HL-60 (cell line): ENCODE measurements around the gene KLF16.

ENCODE experiments used
- DNase-seq, 2 experiments: peaks; one replicate each; pipeline ENCODE4 v3.0.0-alpha.2; 2010 to 2020; ENCODE audit warnings: low read depth in 1 of 2, low spot score in 1 of 2
- H3K27ac ChIP-seq: fragments of 250-450 bp; sonication (Bioruptor Pico); replicated peaks from 2 replicates; pipeline ENCODE4 v1.5.1; 2020; ENCODE audit warnings: mild to moderate bottlenecking, moderate library complexity
- H3K27me3 ChIP-seq: fragments of 250-450 bp; sonication (Bioruptor Pico); 2 replicates; pipeline ENCODE4 v1.5.1; 2021; ENCODE audit warnings: mild to moderate bottlenecking, moderate library complexity; ENCODE audit not compliant: insufficient read depth, poor library complexity, severe bottlenecking
- H3K4me3 ChIP-seq: replicated peaks from 2 replicates; pipeline ENCODE4 v1.5.1; 2011; ENCODE audit warnings: mild to moderate bottlenecking, control low read depth, low read length; ENCODE audit not compliant: insufficient read depth
- GABPA ChIP-seq: IDR thresholded peaks from 2 replicates; pipeline ENCODE4 v1.6.1; 2012; ENCODE audit warnings: low read depth
- POLR2AphosphoS5 ChIP-seq: IDR thresholded peaks from 2 replicates; pipeline ENCODE4 v1.6.1; 2012; ENCODE audit warnings: low read depth
- REST ChIP-seq: IDR thresholded peaks from 2 replicates; pipeline ENCODE4 v1.6.1; 2012; ENCODE audit warnings: low read depth; ENCODE audit not compliant: insufficient replicate concordance
- SPI1 ChIP-seq: IDR thresholded peaks from 2 replicates; pipeline ENCODE4 v1.6.1; 2012; ENCODE audit warnings: low read depth, mild to moderate bottlenecking, borderline replicate concordance
- TF ChIP-seq, protein P1 (sequence below): IDR thresholded peaks from one replicate; pipeline ENCODE4 v1.5.1; 2011; ENCODE audit warnings: low read length, control low read depth, inconsistent platforms; ENCODE audit not compliant: insufficient read depth

The KLF16 gene

DNA sequence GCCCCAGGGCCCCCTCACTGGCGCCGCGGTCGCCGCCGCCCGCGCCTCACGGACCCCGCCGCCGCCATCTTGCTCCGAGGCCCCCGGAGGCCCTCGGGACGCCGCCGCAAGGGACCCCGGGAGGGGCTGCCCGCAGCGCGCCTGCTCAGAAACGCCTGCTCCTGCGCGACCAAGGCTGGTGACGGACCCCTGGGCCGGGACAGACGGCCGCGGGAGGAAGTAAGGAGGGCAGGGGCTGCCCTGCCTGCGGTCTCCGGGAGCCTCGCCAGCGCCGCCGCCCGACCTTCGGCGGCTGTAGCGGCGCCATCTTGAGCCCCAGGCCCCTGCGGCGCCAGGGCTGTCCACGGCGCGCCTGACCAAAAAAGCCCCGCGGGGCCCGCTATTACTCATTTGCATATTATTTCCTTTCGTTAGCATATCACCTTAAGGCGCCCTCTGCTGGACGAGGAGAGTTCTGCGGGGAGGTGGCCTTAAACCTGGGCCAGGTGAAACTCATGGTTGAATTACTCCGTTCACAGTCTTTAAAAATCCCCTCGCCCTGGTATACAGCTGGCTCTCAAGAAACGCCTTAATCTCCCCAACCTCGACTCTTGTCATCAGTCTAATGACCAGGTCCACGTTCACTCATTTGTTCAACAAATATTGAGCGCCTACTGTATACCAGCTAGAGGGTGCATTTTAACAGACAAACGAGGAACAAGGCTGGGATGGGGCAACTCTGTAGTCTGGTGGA, 14.8 kb downstream of the KLF16 start, which contains the start of gene REXO1:
REXO1 (minus strand) TSS at position 85 of the 733 bp plus-strand sequence. CDS start 125 bp downstream, outside the sequence.
- H3K27me3 ChIP-seq, result no peaks in the 10 kb centered on the region
- peak within 1 kb of the TSS; percentile 99 for H3K4me3 ChIP-seq
- peak; percentile 81 to 97 for DNase-seq
- TF ChIP-seq POLR2AphosphoS5 (peak; percentile 40; the same call in 1 of the 2 replicates), REST (peak; percentile 69), SPI1 (no peak), GABPA (no peak)
- TF ChIP-seq, protein P1, sequence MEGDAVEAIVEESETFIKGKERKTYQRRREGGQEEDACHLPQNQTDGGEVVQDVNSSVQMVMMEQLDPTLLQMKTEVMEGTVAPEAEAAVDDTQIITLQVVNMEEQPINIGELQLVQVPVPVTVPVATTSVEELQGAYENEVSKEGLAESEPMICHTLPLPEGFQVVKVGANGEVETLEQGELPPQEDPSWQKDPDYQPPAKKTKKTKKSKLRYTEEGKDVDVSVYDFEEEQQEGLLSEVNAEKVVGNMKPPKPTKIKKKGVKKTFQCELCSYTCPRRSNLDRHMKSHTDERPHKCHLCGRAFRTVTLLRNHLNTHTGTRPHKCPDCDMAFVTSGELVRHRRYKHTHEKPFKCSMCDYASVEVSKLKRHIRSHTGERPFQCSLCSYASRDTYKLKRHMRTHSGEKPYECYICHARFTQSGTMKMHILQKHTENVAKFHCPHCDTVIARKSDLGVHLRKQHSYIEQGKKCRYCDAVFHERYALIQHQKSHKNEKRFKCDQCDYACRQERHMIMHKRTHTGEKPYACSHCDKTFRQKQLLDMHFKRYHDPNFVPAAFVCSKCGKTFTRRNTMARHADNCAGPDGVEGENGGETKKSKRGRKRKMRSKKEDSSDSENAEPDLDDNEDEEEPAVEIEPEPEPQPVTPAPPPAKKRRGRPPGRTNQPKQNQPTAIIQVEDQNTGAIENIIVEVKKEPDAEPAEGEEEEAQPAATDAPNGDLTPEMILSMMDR, result peak; percentile 89
- peak within 1 kb of the TSS; percentile 99 for H3K27ac ChIP-seq

GRCh38 chr19:1847684-1848398, 15.5 kb downstream of the KLF16 start:
- Histone ChIP-seq H3K27me3 (no peaks in the 10 kb centered on the region), H3K27ac (peak overlapping the region; percentile 99), H3K4me3 (peak overlapping the region; percentile 99)
- peak in 1 of 2 experiments; percentile 46 for DNase-seq
- TF ChIP-seq, protein P1, result no peak
- TF ChIP-seq POLR2AphosphoS5 (0 out of 2 replicates have a peak, but pooled peaks have one; percentile 33), REST (no peak), SPI1 (no peak), GABPA (no peak)

- Histone ChIP-seq H3K4me3 (peak overlapping the region; percentile 99), H3K27me3 (no peaks in the 10 kb centered on the region), H3K27ac (peak overlapping the region; percentile 99)
- no peak for DNase-seq
- TF ChIP-seq SPI1 (no peak), GABPA (no peak), POLR2AphosphoS5 (no peak), REST (no peak)
- TF ChIP-seq, protein P1, result no peak
Observed at GRCh38 chr19:1847348-1847683, 16.1 kb downstream of the KLF16 start.
